ENCODE data around the gene INTS1. TPM values are rescaled to one million over a fixed set of nuclear protein-coding genes. Genes with fewer than 3 reads are reported as not detected.

Gene INTS1
- total RNA-seq, 1 experiment from 2014 or later, result 71.8 TPM

DNA sequence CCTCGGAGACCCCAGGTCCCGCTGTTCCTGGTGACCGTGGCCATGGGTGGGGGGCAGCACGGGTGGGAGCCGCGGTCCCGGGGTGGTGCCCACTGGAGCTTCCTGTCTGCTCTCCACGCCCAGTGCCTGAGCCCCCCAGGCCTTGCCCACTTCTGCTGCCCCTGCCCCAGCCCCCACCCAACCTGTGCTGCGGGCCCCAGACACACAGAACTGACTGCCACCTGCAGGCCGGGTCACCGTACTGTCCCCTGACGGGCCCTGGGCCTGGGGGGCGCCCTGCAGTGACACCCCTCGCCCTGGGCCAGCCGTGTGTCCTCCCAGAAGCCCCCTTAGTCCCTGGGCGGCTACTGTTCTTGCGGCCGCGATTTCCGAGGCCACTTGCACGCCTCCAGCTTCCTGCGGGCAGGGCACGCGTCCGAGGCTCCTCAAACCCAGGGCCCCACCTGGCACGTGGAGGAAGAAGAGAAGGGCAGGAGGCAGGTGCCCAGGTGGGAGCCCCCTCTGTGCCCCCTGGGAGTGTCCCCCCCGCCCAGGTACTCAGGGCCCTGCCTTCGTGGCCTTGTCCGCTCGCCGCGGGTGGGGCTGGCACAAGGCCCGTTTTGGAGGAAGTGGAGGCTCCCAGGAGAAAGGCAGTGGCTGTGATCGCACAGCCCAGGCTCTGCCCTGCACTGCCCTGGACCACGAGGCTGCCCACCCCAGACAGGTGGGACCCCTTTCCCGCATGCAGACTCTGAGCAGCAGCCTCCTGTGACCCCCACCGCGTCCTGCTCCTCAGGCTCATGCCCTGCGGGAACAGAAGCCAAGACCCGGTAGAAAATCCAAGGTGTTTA lies 41.4 kb upstream of the INTS1 start:
- H3K4me3 ChIP-seq (ENCODE audit: insufficient read depth, low read depth, low read length), result no peak overlapping the region
- H3K36me3 ChIP-seq (replicated peaks; ENCODE audit: control insufficient read depth, insufficient read depth, low read length), result no peaks in the 10 kb centered on the region; the same call in 1 of the 2 replicates
- no peak for DNase-seq
- no peaks in the 10 kb centered on the region for H3K27me3 ChIP-seq (ENCODE audit: control insufficient read depth, insufficient read depth, low read length)

DNA sequence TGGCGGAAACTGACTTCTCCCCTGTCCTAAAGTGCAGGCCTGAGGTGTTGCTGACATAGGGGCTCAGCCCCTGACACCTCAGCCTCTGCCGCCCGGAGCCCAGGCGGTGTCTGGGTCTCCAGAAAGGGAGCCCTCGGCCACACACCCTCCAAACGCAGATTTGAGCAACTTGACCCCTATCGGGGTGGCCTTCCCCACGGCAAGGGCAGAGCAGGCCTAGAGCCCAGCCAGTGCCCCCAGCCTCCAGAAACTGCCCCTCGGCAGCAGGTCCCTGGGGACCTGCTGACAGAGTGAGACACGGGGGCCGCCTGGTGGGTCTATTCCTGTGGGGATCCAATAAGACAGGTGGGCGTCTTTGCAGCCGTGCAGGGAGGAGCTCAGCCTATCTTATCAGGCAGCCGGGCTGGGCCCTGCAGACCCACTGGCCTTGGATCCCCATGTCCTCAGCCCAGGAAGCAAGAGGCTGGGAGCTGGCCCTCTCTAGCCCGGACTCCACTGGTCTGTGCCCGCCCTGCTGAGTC lies 40.8 kb upstream of the INTS1 start:
- no peaks in the 10 kb centered on the region; the same call in 1 of the 2 replicates for H3K36me3 ChIP-seq (replicated peaks; ENCODE audit: control insufficient read depth, insufficient read depth, low read length)
- no peak for DNase-seq
- H3K4me3 ChIP-seq (ENCODE audit: insufficient read depth, low read depth, low read length), result no peak overlapping the region

DNA sequence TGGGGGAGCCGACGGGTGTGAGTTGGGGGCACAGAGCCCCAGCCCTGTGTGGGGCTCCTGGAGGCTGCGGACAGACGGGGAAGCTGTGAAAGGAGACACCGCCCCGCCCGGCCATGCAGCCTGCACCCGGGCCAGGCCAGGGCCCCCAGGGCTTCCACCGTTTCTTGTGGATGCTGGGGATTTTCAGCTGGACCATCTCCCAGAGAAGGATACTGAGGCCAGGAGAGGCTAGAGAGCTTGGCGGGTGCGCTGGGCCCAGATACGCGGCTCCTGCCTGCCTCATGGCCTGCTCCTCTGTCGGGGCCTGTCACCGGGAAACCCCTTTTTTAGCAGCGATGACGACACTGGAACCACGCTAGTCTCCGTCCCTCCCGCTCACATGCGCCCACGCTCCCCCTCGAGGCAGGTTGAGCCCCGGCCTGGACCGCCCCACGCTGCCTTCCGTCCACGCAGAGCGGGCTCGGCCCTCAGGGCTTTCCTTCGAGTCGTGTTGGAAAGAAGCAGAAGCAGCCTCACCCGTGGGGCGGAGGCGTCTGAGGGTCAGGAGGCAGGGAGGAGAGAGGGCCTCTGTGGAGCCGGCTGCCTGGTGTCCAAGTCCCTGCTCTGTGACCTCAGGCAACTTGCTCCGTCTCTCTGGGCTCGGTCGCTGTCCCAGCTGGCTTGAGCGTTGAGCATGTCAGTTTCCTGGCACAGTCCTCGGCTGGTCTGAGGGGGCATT lies 40.1 kb upstream of the INTS1 start:
- Histone ChIP-seq H3K4me3 (ENCODE audit: insufficient read depth, low read depth, low read length) (no peak overlapping the region), H3K36me3 (replicated peaks; ENCODE audit: control insufficient read depth, insufficient read depth, low read length) (no peaks in the 10 kb centered on the region; the same call in 1 of the 2 replicates), H3K27me3 (ENCODE audit: control insufficient read depth, insufficient read depth, low read length) (no peaks in the 10 kb centered on the region)
- DNase-seq, result no peak

More for the DNA sequence above, 40.8 kb upstream of the INTS1 start:
- no peaks in the 10 kb centered on the region for H3K27me3 ChIP-seq (ENCODE audit: control insufficient read depth, insufficient read depth, low read length)

DNA sequence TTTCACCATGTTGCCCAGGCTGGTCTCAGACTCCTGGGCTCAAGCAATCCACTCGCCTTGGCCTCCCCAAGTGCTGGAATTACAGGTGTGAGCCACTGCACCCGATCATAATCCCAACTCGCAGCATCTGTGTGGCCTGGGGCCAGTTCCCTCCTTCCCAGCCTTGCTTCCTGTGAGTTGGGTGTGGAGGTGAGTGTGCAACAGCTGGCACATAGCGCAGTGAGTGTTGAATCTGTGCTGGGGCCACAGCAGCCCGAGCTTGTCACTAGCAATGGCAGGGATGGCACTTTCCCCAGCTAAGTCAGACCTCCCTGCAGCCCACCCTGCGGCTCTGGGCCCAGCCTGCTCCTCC lies 39.6 kb upstream of the INTS1 start:
- Histone ChIP-seq H3K4me3 (ENCODE audit: insufficient read depth, low read depth, low read length) (no peak overlapping the region), H3K27me3 (ENCODE audit: control insufficient read depth, insufficient read depth, low read length) (no peaks in the 10 kb centered on the region), H3K36me3 (replicated peaks; ENCODE audit: control insufficient read depth, insufficient read depth, low read length) (no peaks in the 10 kb centered on the region; the same call in 1 of the 2 replicates)
- no peak for DNase-seq

DNA sequence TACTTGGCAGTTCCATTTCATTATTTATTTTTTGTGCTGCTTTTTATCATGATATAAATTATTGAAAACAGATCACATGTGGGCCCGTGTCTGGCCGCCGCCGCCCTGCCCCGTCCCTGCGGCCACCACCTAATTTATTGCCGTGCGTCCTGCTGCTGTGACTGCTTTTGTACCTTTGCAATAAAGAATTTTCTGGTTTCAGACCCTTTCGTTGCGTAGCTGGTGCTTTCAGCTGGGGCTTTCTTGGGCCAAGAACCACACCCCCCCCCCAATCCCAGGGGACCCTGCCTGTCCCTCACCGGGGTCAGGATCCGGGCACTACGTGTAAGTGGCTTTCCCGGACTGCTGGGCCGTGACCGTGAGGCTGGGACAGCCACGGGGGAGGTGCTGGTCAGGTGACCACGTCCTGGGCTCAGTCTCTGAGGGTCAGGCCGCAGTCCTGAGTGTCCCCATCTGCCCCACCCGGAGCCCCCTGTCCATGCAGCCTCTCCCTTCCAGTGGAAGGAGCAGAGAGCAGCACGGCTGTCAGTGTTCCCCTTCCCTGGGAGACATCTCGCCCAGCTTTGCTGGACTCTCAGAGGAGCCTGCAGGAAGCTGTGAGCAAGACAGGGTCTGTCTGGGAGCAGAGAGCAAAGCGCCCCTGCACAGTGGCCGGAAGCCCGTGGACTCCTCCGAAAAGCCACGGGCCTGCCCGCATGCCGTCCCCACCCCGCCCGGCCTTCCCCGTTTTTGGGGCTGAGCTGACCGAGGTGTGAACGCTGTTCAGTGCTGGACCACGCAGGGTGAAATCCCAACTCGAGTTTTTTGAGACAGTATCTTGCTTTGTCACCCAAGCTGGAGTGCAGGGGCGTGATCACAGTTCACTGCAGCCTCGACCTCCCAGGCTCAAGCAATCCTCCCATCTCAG lies 38.9 kb upstream of the INTS1 start:
- no peak for DNase-seq
- H3K36me3 ChIP-seq (replicated peaks; ENCODE audit: control insufficient read depth, insufficient read depth, low read length), result no peaks in the 10 kb centered on the region; the same call in 1 of the 2 replicates
- no peak overlapping the region for H3K4me3 ChIP-seq (ENCODE audit: insufficient read depth, low read depth, low read length)
- no peaks in the 10 kb centered on the region for H3K27me3 ChIP-seq (ENCODE audit: control insufficient read depth, insufficient read depth, low read length)

DNA sequence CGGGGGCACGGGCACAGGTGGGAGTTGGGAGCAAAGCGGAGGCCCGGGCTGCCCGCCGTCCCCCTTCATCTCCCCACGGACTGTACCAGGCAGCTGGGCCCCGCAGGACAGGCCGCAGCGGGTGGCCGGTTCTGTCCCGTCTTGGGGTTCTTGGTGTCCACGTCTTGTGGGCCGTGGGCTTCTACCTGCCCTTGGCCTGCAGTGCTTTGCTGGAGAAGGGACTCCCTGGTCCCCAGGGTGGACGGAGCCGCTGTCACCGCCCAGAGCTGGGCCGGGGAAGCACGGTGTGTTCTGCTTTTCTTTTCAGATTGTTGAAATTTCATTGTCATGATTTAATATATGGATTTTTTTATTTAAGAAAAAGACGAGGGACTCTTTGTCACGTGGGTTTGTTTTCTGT lies 38.1 kb upstream of the INTS1 start:
- no peaks in the 10 kb centered on the region; the same call in 1 of the 2 replicates for H3K36me3 ChIP-seq (replicated peaks; ENCODE audit: control insufficient read depth, insufficient read depth, low read length)
- no peak for DNase-seq
- no peak overlapping the region for H3K4me3 ChIP-seq (ENCODE audit: insufficient read depth, low read depth, low read length)
- H3K27me3 ChIP-seq (ENCODE audit: control insufficient read depth, insufficient read depth, low read length), result no peaks in the 10 kb centered on the region

DNA sequence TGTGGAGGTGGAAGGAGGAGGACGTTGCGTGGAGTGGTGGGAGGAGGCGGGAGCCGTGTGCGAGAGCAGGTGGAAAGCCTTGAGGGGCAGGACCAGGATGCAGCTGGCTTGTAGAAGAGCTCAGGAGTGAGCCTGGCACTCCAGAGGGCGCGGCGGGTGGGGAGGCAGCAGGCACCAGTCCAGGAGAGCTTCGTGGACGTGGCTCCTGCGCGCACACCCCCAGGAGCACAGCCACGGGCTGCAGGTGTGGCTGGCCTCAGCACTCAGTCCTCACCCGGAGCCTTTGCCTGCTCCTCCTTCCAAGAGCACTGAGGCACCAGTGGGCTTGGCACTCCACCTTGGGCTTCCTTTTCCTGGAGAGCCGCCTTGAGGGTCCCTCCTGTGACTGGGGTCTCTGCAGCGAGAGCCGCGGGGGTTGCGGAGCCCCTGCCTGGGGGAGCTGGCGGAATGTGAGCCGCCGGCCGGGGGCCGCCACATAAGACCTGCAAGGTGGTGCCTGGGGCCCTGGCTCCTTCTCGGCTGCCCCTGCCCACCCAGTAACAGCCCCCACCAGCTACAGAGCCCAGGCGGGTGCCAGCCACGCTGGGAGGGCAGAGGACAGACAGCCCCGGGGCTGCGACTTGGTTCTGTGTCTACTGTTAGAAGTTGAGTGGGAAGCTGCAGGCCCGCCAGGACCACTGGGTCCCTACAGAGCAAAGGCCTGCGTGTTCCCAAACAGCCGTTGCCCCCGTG lies 37.4 kb upstream of the INTS1 start:
- Histone ChIP-seq H3K36me3 (replicated peaks; ENCODE audit: control insufficient read depth, insufficient read depth, low read length) (no peaks in the 10 kb centered on the region; the same call in 1 of the 2 replicates), H3K27me3 (ENCODE audit: control insufficient read depth, insufficient read depth, low read length) (no peaks in the 10 kb centered on the region), H3K4me3 (ENCODE audit: insufficient read depth, low read depth, low read length) (no peak overlapping the region)
- DNase-seq, result no peak

DNA sequence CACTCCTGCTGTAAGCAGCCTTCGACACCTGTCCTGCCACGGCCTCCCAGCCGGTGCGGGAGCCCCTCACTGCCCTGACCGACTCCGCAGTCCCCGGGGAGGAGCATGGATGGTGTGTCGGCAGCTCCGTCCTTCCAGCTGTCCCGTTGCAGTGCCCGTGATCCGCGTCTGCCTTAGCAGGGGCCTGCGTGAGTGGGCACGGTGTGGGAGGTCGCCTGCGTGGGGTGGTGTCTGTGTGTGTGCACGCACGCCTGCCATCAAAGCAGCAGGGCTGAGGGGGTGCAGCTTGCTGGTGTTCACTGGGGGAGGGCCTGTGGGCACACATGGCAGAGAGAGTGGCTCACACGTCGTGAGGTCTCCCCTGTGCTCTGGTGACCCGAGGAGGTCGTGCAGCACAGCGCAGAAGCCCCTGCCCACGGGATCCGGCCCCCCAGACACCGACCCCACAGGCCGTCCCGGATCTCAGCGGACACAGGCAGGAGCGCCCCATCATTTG lies 36.6 kb upstream of the INTS1 start:
- Histone ChIP-seq H3K36me3 (replicated peaks; ENCODE audit: control insufficient read depth, insufficient read depth, low read length) (no peaks in the 10 kb centered on the region; the same call in 1 of the 2 replicates), H3K27me3 (ENCODE audit: control insufficient read depth, insufficient read depth, low read length) (no peaks in the 10 kb centered on the region), H3K4me3 (ENCODE audit: insufficient read depth, low read depth, low read length) (no peak overlapping the region)
- DNase-seq, result no peak

DNA sequence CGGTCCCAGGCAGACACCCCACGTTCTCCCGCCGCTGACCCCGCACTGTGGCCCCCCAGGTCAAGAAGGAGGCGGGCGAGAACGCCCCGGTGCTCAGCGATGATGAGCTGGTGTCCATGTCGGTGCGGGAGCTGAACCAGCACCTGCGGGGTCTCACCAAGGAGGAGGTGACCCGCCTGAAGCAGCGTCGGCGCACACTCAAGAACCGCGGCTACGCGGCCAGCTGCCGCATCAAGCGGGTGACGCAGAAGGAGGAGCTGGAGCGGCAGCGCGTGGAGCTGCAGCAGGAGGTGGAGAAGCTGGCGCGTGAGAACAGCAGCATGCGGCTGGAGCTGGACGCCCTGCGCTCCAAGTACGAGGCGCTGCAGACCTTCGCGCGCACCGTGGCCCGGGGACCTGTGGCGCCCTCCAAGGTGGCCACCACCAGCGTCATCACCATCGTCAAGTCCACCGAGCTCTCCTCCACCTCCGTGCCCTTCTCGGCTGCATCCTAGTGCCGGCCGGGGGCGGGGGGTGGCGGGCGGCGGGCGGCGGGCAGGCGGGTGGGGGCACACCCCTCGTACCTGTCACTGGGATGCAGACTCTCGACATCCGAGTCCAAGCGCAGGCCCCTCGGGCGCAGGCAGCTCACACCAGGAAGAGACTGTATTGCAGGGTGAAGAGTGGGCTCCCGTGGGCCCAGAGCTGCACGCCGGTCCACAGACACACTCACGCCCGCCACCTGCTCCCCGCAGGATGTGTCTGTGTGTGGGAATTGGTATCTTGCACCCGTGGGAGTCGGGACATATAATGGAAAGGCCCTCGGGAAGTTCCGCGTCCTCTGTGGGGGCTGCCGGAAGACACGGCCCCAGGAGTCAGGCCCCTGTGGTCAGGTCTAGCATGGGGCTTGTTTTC lies 35.9 kb upstream of the INTS1 start:
- DNase-seq, result no peak
- Histone ChIP-seq H3K27me3 (ENCODE audit: control insufficient read depth, insufficient read depth, low read length) (no peaks in the 10 kb centered on the region), H3K4me3 (ENCODE audit: insufficient read depth, low read depth, low read length) (no peak overlapping the region), H3K36me3 (replicated peaks; ENCODE audit: control insufficient read depth, insufficient read depth, low read length) (no peaks in the 10 kb centered on the region; the same call in 1 of the 2 replicates)

DNA sequence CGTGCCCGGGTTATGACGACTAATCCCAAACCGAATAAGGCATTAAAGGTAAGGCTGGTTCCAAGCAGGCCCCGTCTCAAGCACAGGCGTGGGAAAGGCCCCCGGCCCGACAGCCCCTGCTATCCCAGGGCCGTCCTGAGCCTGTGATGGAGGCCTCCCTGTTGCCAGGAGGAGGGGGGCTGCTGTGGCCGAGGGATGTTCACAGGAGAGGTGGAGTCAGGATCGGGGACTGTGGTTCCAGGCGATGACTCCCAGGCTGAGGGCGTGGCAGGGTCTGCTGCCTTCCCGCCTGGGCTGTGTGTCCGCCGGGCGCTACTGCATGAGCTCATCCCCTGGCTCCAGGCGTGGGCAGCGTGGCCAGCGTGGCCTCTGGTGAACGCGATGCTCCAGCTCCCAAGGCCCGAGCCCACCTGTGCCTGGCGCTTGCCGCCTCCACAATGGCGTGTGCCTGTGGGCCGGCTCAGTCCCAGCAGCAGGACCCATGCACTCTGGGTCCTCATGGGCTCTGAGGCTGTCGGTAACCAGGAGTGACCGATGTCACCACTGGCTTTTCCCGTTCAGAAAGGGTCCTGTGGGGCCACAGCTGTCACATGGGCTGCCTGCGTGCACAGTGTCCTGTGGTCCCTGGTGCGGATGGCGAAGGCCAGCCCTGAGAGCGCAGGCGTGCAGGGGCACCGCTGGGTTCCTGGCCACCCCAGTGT lies 35.1 kb upstream of the INTS1 start:
- Histone ChIP-seq H3K36me3 (replicated peaks; ENCODE audit: control insufficient read depth, insufficient read depth, low read length) (no peaks in the 10 kb centered on the region; the same call in 1 of the 2 replicates), H3K27me3 (ENCODE audit: control insufficient read depth, insufficient read depth, low read length) (no peaks in the 10 kb centered on the region), H3K4me3 (ENCODE audit: insufficient read depth, low read depth, low read length) (no peak overlapping the region)
- no peak for DNase-seq

DNA sequence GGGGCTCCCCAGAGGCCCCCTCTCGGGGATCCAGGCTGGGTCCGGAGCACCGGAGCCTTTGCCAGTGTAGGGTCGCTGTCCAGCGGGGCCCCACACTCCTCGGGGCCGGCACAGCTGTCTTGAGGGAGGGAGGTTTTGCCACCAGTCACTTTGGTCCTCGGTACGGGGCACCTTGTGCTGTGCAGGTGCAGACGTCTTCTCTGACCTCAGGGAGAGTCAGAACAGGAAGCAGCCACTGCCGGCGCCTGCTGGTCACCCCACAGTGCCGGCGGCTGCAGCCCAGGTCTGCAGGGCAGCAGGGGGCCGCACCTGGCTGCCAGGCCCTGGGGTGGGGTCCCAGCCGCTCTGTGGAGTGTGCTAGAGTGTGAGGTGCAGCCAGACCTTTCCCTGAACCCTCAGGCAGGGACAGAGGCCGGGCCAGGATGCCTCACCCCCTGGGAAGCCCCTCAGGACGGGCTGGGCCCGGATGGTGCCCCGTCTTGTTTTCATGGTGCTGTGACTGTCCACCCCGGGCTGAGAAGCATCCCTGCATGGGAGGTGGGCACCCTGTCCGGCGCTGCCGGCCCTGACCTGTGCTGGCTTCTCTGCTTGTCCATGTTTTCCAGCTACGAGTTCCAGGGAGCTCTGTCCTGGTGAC lies 34.5 kb upstream of the INTS1 start:
- H3K27me3 ChIP-seq (ENCODE audit: control insufficient read depth, insufficient read depth, low read length), result no peaks in the 10 kb centered on the region
- no peak overlapping the region for H3K4me3 ChIP-seq (ENCODE audit: insufficient read depth, low read depth, low read length)
- DNase-seq, result no peak
- no peaks in the 10 kb centered on the region; the same call in 1 of the 2 replicates for H3K36me3 ChIP-seq (replicated peaks; ENCODE audit: control insufficient read depth, insufficient read depth, low read length)

All from H7 (cell line).